OCI-LY1 (cell line): Measurements from ENCODE around the gene CCDC33.

Experiments
- H2AFZ ChIP-seq: fragments of 200-600 bp; sonication (generic), shearing (Covaris generic); 2 replicates; pipeline ENCODE4 v1.6.0; 2014; ENCODE audit warnings: antibody characterized with exemption, mild to moderate bottlenecking, low read length
- H3F3A ChIP-seq: fragments of 200-600 bp; sonication (generic), shearing (Covaris generic); 2 replicates; pipeline ENCODE4 v1.6.0; 2014; ENCODE audit warnings: mild to moderate bottlenecking, antibody characterized with exemption, low read length, moderate library complexity; ENCODE audit not compliant: insufficient read depth
- H3K27ac ChIP-seq: fragments of 200-600 bp; sonication (generic); 2 replicates; pipeline ENCODE4 v1.5.1; 2014; ENCODE audit warnings: low read length, mixed run types, mild to moderate bottlenecking, low read depth; ENCODE audit not compliant: poor library complexity, severe bottlenecking
- H3K27me3 ChIP-seq: fragments of 200-600 bp; sonication (generic); 2 replicates; pipeline ENCODE4 v1.6.0; 2014; ENCODE audit warnings: antibody characterized with exemption, mild to moderate bottlenecking, low read length, moderate library complexity; ENCODE audit not compliant: insufficient read depth
- H3K36me3 ChIP-seq: fragments of 200-600 bp; sonication (generic); 2 replicates; pipeline ENCODE4 v1.6.1; 2014; ENCODE audit warnings: mild to moderate bottlenecking, antibody characterized with exemption, low read length, moderate library complexity, mixed read lengths; ENCODE audit not compliant: insufficient read depth
- H3K4me1 ChIP-seq: fragments of 200-600 bp; sonication (generic); 2 replicates; pipeline ENCODE4 v1.5.1; 2014; ENCODE audit warnings: mild to moderate bottlenecking, low read length, moderate library complexity; ENCODE audit not compliant: insufficient read depth, severe bottlenecking
- H3K4me2 ChIP-seq: fragments of 200-600 bp; sonication (generic), shearing (Covaris generic); 2 replicates; pipeline ENCODE4 v1.6.1; 2014; ENCODE audit warnings: low read length
- H3K4me3 ChIP-seq: fragments of 200-600 bp; sonication (generic); 2 replicates; pipeline ENCODE4 v1.5.1; 2014; ENCODE audit warnings: low read length, low read depth, mild to moderate bottlenecking, mixed read lengths; ENCODE audit not compliant: poor library complexity, severe bottlenecking
- H3K79me2 ChIP-seq: fragments of 200-600 bp; shearing (Covaris generic); 2 replicates; pipeline ENCODE4 v1.6.1; 2016; ENCODE audit warnings: mixed run types, low read length, mixed read lengths; ENCODE audit not compliant: insufficient read depth
- H3K9ac ChIP-seq: fragments of 200-600 bp; sonication (generic), shearing (Covaris generic); 2 replicates; pipeline ENCODE4 v1.6.1; 2014; ENCODE audit warnings: mild to moderate bottlenecking, low read length, mixed read lengths
- H3K9me2 ChIP-seq: fragments of 200-600 bp; sonication (generic), shearing (Covaris generic); 2 replicates; pipeline ENCODE4 v1.6.1; 2014; ENCODE audit warnings: low read depth, mild to moderate bottlenecking, low read length, mixed read lengths
- H3K9me3 ChIP-seq: fragments of 200-600 bp; shearing (Covaris generic); 2 replicates; pipeline ENCODE4 v1.6.1; 2014; ENCODE audit warnings: low read length, mixed read lengths
- H4K20me1 ChIP-seq: fragments of 200-600 bp; sonication (generic), shearing (Covaris generic); 2 replicates; pipeline ENCODE4 v1.6.0; 2016; ENCODE audit warnings: mild to moderate bottlenecking, low read length; ENCODE audit not compliant: insufficient read depth
- EZH2 ChIP-seq: fragments of 200-600 bp; sonication (generic), shearing (Covaris generic); IDR thresholded peaks from 2 replicates; pipeline ENCODE4 v1.8.0; 2017; ENCODE audit warnings: borderline replicate concordance, mixed run types, mild to moderate bottlenecking, antibody characterized with exemption, low read length, moderate library complexity, mixed read lengths
- TF ChIP-seq, protein P1 (sequence below): fragments of 200-600 bp; sonication (generic), shearing (Covaris generic); IDR thresholded peaks from 2 replicates; pipeline ENCODE4 v1.5.1; 2017; ENCODE audit warnings: mild to moderate bottlenecking, antibody characterized with exemption, low read length, moderate library complexity, mixed read lengths

CCDC33 gene

DNA sequence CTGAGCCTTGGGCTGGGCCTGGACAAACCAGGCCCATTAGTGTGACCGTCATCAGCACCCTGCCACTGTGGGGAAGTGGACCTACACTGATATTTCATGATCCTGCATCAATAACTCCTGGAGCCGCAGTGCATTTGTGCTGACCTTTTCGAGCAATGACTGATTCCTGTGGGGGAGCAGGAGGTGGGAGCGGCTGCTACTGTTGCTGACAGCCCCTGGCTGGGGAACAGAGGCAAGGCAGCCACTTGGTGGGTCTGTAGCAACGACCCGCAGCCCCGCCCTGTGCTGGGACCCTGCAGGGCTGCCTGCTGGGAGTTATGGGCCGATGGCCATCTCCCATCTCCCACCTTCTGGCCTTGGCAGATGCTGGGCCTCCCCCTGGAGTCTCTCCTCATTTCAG, 42.1 kb downstream of the CCDC33 start:
- Histone ChIP-seq H3K9me3 (no peaks in the 10 kb centered on the region), H3K36me3 (no peaks in the 10 kb centered on the region), H3K4me1 (no peaks in the 10 kb centered on the region), H3K4me2 (no peak overlapping the region), H4K20me1 (no peaks in the 10 kb centered on the region), H3K27me3 (0 out of 2 replicates have a peak, but pooled peaks cover 3% of the 10 kb centered on the region), H3K27ac (no peak overlapping the region), H3K9ac (no peak overlapping the region), H3K79me2 (no peaks in the 10 kb centered on the region), H3F3A (no peaks in the 10 kb centered on the region), H2AFZ (no peak overlapping the region), H3K9me2 (no peaks in the 10 kb centered on the region), H3K4me3 (no peak overlapping the region)
- no peak for TF ChIP-seq EZH2
- TF ChIP-seq, protein P1, sequence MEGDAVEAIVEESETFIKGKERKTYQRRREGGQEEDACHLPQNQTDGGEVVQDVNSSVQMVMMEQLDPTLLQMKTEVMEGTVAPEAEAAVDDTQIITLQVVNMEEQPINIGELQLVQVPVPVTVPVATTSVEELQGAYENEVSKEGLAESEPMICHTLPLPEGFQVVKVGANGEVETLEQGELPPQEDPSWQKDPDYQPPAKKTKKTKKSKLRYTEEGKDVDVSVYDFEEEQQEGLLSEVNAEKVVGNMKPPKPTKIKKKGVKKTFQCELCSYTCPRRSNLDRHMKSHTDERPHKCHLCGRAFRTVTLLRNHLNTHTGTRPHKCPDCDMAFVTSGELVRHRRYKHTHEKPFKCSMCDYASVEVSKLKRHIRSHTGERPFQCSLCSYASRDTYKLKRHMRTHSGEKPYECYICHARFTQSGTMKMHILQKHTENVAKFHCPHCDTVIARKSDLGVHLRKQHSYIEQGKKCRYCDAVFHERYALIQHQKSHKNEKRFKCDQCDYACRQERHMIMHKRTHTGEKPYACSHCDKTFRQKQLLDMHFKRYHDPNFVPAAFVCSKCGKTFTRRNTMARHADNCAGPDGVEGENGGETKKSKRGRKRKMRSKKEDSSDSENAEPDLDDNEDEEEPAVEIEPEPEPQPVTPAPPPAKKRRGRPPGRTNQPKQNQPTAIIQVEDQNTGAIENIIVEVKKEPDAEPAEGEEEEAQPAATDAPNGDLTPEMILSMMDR, result no peak

DNA sequence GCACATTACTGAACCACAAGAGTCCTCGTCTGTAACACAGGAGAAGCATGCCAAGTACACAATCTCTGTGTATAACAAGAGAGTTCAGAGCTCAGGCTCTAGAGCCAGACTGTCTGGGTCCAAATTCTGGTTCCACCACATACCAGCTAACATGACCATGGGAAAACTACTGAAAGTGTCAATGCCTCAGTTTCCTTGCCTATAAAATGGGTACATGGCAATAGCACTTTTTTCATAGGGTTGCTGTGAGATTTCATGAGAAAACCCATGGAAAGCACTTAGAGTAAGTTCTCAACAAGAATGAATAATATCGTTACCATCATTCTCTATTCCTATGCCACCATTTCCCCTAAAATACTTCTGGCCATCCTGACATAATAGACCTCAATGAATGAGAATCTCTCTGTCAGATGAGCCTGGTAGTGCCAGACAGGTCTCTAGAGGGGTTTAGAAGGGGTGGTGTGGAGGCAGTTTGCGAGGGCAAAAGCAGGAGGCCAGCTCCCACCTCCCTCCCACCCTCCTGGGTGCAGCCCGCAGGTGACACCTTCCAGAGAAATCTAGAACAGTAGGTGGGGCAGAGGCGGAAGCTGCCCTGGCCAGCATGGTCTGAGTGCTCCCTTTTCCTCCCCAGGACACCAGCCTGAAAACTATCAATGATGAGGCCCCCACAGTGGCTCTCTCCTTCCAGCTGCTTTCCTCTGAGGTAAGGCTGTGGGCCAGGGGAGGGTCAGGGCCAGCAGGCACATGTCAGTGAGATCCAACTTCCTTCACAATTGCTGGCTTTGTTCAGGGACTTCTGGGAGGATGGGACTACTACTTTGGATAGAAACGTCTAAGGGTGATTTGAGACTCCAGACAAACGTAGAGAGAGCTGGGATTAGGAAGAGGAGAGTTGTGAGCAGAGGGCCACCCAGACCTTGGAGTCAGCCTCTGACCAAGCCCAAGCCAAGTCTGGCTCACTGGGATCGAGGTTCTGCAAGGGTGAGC, 45.3 kb downstream of the CCDC33 start:
- H3K4me2 ChIP-seq, result no peak overlapping the region
- no peaks in the 10 kb centered on the region for H3K4me1 ChIP-seq
- no peaks in the 10 kb centered on the region for H3K27me3 ChIP-seq
- no peak overlapping the region for H3K9ac ChIP-seq
- H3F3A ChIP-seq, result no peaks in the 10 kb centered on the region
- H4K20me1 ChIP-seq, result no peaks in the 10 kb centered on the region
- TF ChIP-seq, protein P1, result no peak
- no peak for TF ChIP-seq EZH2
- H3K9me3 ChIP-seq, result no peaks in the 10 kb centered on the region
- no peak overlapping the region for H3K4me3 ChIP-seq
- H2AFZ ChIP-seq, result no peak overlapping the region
- no peaks in the 10 kb centered on the region for H3K9me2 ChIP-seq
- H3K27ac ChIP-seq, result no peak overlapping the region
- H3K36me3 ChIP-seq, result no peaks in the 10 kb centered on the region
- H3K79me2 ChIP-seq, result no peaks in the 10 kb centered on the region

DNA sequence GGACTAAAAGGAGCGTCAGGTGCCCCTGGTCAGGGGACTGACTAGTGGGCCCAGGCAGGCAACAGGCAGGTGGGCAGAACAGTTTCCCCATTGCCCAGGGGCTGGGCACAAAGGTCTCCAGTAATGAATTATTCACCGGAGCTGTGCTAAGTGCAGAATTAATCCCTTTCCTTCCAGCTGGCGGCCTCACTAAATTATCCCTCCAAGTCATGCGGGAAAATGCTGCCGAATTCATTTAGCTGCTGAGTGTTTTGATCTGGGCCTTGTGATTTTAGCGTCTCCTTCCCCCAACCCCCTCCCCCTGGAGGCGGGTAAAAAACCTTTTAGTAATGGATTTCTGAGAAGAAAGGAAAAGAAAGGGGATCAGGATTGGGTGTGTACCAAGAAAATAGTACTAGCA, 47.2 kb downstream of the CCDC33 start:
- no peaks in the 10 kb centered on the region for H3K9me2 ChIP-seq

More for the DNA sequence above, 47.2 kb downstream of the CCDC33 start:
- TF ChIP-seq EZH2, result no peak
- TF ChIP-seq, protein P1, result no peak
- H3K4me1 ChIP-seq, result no peaks in the 10 kb centered on the region
- no peaks in the 10 kb centered on the region for H3K27me3 ChIP-seq
- no peak overlapping the region for H3K4me3 ChIP-seq
- no peaks in the 10 kb centered on the region for H3K36me3 ChIP-seq
- no peaks in the 10 kb centered on the region for H3K9me3 ChIP-seq
- no peaks in the 10 kb centered on the region for H3K79me2 ChIP-seq
- H2AFZ ChIP-seq, result no peak overlapping the region
- no peak overlapping the region for H3K9ac ChIP-seq
- H4K20me1 ChIP-seq, result no peaks in the 10 kb centered on the region
- H3K27ac ChIP-seq, result no peak overlapping the region
- H3F3A ChIP-seq, result no peaks in the 10 kb centered on the region
- H3K4me2 ChIP-seq, result no peak overlapping the region
